Placental epithelial cell (primary cell): Measurements from ENCODE around the gene SLC45A2. TPM values are rescaled to one million over a fixed set of nuclear protein-coding genes. Genes with fewer than 3 reads are reported as not detected.

Experiments used
- small RNA-seq: library from RNA; depleted of rRNA; stranded (forward); fragments of <200 nt; gene quantifications from one replicate; pipeline ENCODE3, GENCODE V24; 2012
- total RNA-seq: library from RNA; depleted of rRNA; stranded (reverse); fragments of >200 nt; gene quantifications from 2 replicates; pipeline ENCODE4 v1.2.3, GENCODE V29; 2012

Gene SLC45A2, protein sequence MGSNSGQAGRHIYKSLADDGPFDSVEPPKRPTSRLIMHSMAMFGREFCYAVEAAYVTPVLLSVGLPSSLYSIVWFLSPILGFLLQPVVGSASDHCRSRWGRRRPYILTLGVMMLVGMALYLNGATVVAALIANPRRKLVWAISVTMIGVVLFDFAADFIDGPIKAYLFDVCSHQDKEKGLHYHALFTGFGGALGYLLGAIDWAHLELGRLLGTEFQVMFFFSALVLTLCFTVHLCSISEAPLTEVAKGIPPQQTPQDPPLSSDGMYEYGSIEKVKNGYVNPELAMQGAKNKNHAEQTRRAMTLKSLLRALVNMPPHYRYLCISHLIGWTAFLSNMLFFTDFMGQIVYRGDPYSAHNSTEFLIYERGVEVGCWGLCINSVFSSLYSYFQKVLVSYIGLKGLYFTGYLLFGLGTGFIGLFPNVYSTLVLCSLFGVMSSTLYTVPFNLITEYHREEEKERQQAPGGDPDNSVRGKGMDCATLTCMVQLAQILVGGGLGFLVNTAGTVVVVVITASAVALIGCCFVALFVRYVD
- 0.11 and 0.79 TPM in 2 replicates for total RNA-seq

GRCh38 chr5:33984671-33985124, at the start of gene SLC45A2:
TSS of gene SLC45A2 (minus strand) at chr5:33984693. CDS start at chr5:33984583, 110 bp downstream.

DNA sequence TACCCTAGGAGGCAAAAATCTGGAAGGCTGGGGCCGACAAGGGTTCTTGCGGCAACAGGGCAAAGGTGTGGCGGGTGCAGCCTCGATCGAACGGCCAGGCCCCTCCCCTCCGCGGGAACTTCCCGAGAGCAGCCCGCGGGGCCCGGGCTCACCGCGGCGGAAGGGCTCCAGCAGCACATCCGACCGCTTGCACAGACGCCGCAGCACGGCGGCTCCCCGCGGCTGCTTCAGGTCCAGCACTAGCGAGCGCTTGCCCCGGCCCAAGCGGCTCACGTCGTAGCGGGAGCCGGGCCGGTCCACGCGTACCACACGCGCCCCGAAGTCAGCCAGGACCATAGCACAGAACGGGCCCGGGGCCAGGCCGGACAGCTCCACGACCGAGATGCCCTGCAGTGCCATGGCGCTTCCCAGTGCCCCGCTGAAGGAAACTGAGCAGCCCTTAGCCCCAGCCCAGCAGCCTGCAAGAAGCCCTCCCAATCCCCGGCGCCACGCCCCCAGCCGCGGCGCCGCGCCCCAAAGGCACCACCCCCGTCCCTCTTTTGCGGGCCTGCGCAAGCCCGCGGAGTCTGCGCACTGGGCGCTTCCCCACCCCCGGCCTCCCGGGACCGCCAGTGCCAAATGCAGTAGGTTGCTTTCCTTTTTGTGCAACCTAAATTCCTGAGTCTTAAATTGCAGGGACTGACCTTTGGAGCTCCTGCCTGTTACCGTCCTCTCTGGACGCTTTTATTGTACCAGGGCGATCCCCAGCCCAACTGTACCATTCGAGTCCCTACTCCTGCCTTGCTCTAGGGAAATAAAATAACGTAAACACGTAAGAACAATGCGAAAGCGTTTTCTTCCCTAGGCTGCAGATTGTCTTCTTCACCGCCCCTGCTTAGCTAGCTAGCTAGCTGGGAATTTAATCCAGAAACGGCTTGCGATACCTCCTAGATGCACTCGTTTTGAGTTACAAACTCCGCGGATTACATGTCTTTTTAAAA, 23.4 kb upstream of the SLC45A2 start, which contains the start of gene AMACR:
Gene AMACR (minus strand): TSS at position 430 of the 980 bp plus-strand sequence. CDS start 31 bp downstream, at position 399.

DNA sequence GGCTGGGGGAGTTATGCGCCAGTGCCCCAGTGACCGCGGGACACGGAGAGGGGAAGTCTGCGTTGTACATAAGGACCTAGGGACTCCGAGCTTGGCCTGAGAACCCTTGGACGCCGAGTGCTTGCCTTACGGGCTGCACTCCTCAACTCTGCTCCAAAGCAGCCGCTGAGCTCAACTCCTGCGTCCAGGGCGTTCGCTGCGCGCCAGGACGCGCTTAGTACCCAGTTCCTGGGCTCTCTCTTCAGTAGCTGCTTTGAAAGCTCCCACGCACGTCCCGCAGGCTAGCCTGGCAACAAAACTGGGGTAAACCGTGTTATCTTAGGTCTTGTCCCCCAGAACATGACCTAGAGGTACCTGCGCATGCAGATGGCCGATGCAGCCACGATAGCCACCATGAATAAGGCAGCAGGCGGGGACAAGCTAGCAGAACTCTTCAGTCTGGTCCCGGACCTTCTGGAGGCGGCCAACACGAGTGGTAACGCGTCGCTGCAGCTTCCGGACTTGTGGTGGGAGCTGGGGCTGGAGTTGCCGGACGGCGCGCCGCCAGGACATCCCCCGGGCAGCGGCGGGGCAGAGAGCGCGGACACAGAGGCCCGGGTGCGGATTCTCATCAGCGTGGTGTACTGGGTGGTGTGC, 48.0 kb downstream of the SLC45A2 start, which contains the start of gene RXFP3:
Gene RXFP3 (plus strand): TSS at position 6 of the 636 bp plus-strand sequence. CDS start 355 bp downstream, at position 361.

Small RNA genes within 50 kb of the gene (small RNA-seq; reads per million reads assigned to genes)
- gene AC139783.1 = not detected

Other genes with a start within 250 kb of the SLC45A2 start
- gene ADAMTS12, start 92.7 kb downstream of the SLC45A2 start, total RNA-seq = 3.9 and 8.2 TPM in 2 replicates
- gene RXFP3, start 48.3 kb downstream of the SLC45A2 start, total RNA-seq = not detected in 2 replicates
- 12.6 and 21.1 TPM in 2 replicates for gene AMACR, start 23.4 kb upstream of the SLC45A2 start, total RNA-seq
- gene C1QTNF3, start 58.5 kb upstream of the SLC45A2 start, total RNA-seq = 4.3 and 6.7 TPM in 2 replicates